ENCODE results near the gene ARHGEF5. TPM values are rescaled to one million over a fixed set of nuclear protein-coding genes. Genes with fewer than 3 reads are reported as not detected.

The ARHGEF5 gene
- total RNA-seq, 4 donors from 2014 or later: 40.1 to 86.2 (median 66.7) TPM

DNA sequence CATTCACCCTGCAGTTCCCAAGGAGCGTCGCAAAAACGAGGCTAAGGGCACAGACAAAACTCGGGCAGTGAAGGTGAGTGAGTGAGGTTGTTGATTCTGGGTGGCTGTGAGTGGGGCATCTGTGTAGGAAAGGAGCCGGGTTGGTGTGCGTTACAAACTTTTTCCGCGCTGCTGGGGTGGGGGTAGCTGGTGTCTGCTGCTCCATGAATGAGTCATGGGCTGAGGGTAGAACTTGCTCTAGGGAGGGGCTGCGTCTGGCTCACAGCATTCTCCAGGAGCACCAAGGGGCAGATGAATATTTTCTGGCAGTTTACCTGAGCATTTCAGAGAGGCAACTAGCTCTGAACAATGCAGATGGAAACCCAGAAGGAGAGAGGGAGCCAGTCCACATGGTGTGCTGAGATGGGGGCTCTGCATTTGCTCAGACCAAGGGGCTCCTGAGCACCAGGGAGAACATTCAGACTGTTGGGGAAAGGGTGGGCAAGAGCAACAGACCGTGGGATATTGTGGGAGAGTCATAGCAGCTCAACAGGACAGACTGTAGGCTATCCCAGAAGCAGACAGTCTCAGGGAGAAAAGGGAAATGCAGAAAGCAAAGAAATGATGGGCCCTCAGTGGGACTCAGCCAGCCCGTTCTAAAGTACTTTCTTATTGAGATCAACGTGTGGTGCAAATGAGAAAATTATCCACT is 29.5 kb downstream of the ARHGEF5 start:
- Histone ChIP-seq H3K27me3 (no peaks in the 10 kb centered on the region), H3K9me3 (no peaks in the 10 kb centered on the region), H3K36me3 (peaks cover 0 to 8% (median 0%) of the 10 kb centered on the region in 3 donors), H3K4me1 (peaks cover 0 to 20% (median 0%) of the 10 kb centered on the region in 4 donors), H3K27ac (peak overlapping the region in 3 of 4 donors; percentile 52 to 93 (median 78)), H3K4me3 (peak overlapping the region in 2 of 4 donors; percentile 25 to 39)
- peak in 2 of 3 donors; percentile 66 to 67 for DNase-seq
- TF ChIP-seq, protein P1, sequence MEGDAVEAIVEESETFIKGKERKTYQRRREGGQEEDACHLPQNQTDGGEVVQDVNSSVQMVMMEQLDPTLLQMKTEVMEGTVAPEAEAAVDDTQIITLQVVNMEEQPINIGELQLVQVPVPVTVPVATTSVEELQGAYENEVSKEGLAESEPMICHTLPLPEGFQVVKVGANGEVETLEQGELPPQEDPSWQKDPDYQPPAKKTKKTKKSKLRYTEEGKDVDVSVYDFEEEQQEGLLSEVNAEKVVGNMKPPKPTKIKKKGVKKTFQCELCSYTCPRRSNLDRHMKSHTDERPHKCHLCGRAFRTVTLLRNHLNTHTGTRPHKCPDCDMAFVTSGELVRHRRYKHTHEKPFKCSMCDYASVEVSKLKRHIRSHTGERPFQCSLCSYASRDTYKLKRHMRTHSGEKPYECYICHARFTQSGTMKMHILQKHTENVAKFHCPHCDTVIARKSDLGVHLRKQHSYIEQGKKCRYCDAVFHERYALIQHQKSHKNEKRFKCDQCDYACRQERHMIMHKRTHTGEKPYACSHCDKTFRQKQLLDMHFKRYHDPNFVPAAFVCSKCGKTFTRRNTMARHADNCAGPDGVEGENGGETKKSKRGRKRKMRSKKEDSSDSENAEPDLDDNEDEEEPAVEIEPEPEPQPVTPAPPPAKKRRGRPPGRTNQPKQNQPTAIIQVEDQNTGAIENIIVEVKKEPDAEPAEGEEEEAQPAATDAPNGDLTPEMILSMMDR (IDR thresholded peaks at IDR 0.05): no peak

DNA sequence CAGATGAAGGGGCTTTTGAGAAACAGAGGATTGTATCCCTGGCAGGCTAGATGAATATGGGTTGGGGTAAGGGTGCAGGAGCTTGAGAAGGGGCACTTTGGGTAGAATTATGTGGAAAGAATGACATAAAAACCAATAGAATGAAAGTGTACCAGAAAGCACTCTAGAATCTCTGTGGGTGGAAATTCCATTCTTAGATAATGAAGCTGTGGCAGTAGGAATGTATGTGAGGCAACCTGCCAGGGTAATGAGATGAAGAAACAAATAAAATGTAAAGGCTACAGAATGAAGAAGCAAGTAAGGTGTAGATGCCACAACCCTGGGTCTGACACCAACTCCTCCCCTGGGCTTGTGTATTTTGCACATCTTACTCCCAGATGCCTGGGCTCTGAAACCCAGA is 31.5 kb downstream of the ARHGEF5 start:
- DNase-seq: no peak
- Histone ChIP-seq H3K36me3 (no peaks in the 10 kb centered on the region), H3K27ac (no peak overlapping the region)

DNA sequence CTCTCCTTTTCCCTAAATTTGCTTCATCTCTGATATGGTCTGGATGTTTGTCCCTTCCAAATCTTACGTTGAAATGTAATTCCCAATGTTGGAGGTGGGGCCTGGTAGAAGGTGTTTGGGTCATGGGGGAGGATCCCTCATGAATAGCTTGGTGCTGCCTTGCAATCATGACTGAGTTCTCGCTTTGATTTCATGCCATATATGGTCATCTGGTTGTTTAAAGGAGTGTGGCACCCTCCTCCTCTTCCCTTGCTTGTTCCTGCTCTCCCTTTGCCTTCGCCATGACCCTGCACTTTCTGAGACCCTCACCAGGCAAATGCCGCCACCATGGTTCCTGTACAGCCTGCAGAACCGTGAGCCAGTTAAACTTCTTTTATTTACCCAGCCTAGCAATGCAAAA is 33.7 kb downstream of the ARHGEF5 start:
- no peaks in the 10 kb centered on the region for H3K36me3 ChIP-seq
- H3K9me3 ChIP-seq: no peaks in the 10 kb centered on the region
- no peak for DNase-seq
- no peak overlapping the region for H3K4me3 ChIP-seq
- H3K27ac ChIP-seq: no peak overlapping the region
- no peaks in the 10 kb centered on the region for H3K27me3 ChIP-seq
- peaks cover 0 to 11% (median 0%) of the 10 kb centered on the region in 4 donors for H3K4me1 ChIP-seq
- TF ChIP-seq POLR2A (IDR thresholded peaks at IDR 0.05): no peak
- TF ChIP-seq, protein P1 (IDR thresholded peaks at IDR 0.05): no peak

More for the DNA sequence above, 31.5 kb downstream of the ARHGEF5 start:
- TF ChIP-seq POLR2A (IDR thresholded peaks at IDR 0.05): no peak
- TF ChIP-seq, protein P1 (IDR thresholded peaks at IDR 0.05): no peak
- peaks cover 0 to 20% (median 0%) of the 10 kb centered on the region in 4 donors for H3K4me1 ChIP-seq
- no peak overlapping the region for H3K4me3 ChIP-seq
- H3K9me3 ChIP-seq: no peaks in the 10 kb centered on the region
- H3K27me3 ChIP-seq: no peaks in the 10 kb centered on the region

DNA sequence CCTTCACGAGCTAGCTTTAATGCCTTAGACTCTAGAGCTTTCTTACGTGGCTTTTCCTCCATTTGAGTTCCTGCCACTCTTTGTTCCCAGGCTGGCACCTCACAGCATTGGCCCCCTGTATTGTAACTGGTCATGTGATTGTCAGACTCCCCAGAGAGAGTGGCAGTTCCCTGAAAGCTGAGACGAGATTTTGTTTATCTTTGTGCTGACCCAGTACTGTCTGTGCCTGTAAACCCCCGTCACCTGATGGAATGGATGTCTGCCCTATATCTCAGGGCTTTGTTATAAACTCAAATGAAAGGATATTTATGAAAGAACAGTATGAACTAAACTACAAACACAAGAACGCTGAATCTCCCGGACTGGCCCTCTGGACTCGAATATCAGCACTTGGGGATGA is 35.3 kb downstream of the ARHGEF5 start:
- TF ChIP-seq, protein P1 (IDR thresholded peaks at IDR 0.05): no peak
- TF ChIP-seq POLR2A (IDR thresholded peaks at IDR 0.05): no peak
- H3K4me3 ChIP-seq: no peak overlapping the region
- H3K27me3 ChIP-seq: no peaks in the 10 kb centered on the region
- H3K4me1 ChIP-seq: no peaks in the 10 kb centered on the region
- H3K36me3 ChIP-seq: no peaks in the 10 kb centered on the region
- no peaks in the 10 kb centered on the region for H3K9me3 ChIP-seq
- H3K27ac ChIP-seq: peak overlapping the region in 1 of 4 donors; percentile 16
- no peak for DNase-seq

DNA sequence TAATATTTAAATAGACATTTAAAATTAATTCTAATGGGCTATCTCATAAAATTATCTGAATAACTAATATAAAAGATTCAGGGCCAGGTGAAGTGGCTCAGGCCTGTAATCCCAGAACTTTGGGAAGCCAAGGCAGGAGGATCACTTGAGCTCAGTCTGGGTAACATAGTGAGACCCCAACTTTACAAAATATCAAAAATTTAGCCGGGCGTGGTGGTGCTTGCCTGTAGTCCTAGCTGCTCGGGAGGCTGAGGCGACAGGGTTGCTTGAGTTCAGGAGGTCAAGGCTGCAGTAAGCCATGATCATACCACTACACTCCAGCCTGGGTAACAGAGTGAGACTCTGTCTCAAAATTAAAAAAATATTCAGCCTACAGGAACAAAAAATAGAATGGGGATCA is 35.8 kb downstream of the ARHGEF5 start:
- no peak for DNase-seq
- TF ChIP-seq POLR2A (IDR thresholded peaks at IDR 0.05): no peak
- TF ChIP-seq, protein P1 (IDR thresholded peaks at IDR 0.05): no peak
- Histone ChIP-seq H3K4me3 (no peak overlapping the region), H3K4me1 (no peaks in the 10 kb centered on the region), H3K9me3 (no peaks in the 10 kb centered on the region), H3K27ac (peak overlapping the region in 1 of 4 donors; percentile 16), H3K36me3 (no peaks in the 10 kb centered on the region), H3K27me3 (no peaks in the 10 kb centered on the region)
